K562 (cell line): ENCODE data around the gene HES6. TPM values are rescaled to one million over a fixed set of nuclear protein-coding genes. Genes with fewer than 3 reads are reported as not detected.

ENCODE experiments used
- ATAC-seq: fragments of 200-7000 bp; cut with Tn5 transposase; 3 replicates; pipeline ENCODE4 v1.9.1; 2020; ENCODE audit warnings: moderate library complexity
- BruUV-seq: library from RNA; stranded (reverse); fragments of 400-500 nt; replicated peaks from 2 replicates; lab custom pipeline; 2021; lab: Mats Ljungman, UMichigan
- CTCF ChIA-PET: fragments of 300-600 bp; formaldehyde crosslinking; extraction: SDS; loops from one replicate; lab custom pipeline; 2021; ENCODE audit warnings: low intra/inter-chr PET ratio; lab: Yijun Ruan, JAX
- POLR2A ChIA-PET: fragments of 300-600, 350-650 bp; sonication (Branson Sonifier 250); formaldehyde crosslinking; extraction: SDS; loops from one replicate; lab custom pipeline; 2021; ENCODE audit warnings: antibody characterized with exemption, inconsistent platforms; lab: Yijun Ruan, JAX
- DNase-seq, 4 experiments: peaks; one replicate each; pipeline versions ENCODE4 v3.0.0 to v3.0.0-alpha.2; 2011 to 2018; ENCODE audit warnings: low spot score in 3 of 4, mixed read lengths in 3 of 4; ENCODE audit errors: extremely low read depth in 1 of 4
- FAIRE-seq: peaks from 2 replicates; lab custom pipeline; 2011; peaks lifted over from hg19 to GRCh38; lab: Jason Lieb, UNC
- H2AFZ ChIP-seq: 2 replicates; pipeline ENCODE4 v1.6.0; 2011; ENCODE audit warnings: low read depth, low read length, control low read depth, inconsistent platforms
- H3K27ac ChIP-seq: fragments of 200-600 bp; 3 replicates; pipeline ENCODE4 v1.8.0; 2011; ENCODE audit warnings: low read depth, mild to moderate bottlenecking, control low read depth, inconsistent platforms, low read length, moderate library complexity, mixed read lengths; ENCODE audit errors: extremely low read depth
- H3K27me3 ChIP-seq, 2 experiments: fragments of 300-600 bp in 1 of 2; 2 replicates in 1 of 2; 3 replicates in 1 of 2; pipeline versions ENCODE4 v1.6.0 to v1.8.0; 2011; ENCODE audit warnings: inconsistent platforms in 2 of 2, low read length in 2 of 2, mild to moderate bottlenecking in 1 of 2, mixed read lengths in 1 of 2, moderate library complexity in 1 of 2; ENCODE audit not compliant: control insufficient read depth in 2 of 2, insufficient read depth in 2 of 2
- H3K36me3 ChIP-seq: fragments of 300-600 bp; 3 replicates; pipeline ENCODE4 v1.8.0; 2011; ENCODE audit warnings: mild to moderate bottlenecking, low read length, inconsistent platforms; ENCODE audit not compliant: control insufficient read depth, insufficient read depth
- H3K4me1 ChIP-seq, 2 experiments: fragments of 200-600 bp in 1 of 2; replicated peaks in 1 of 2; 2 replicates in 1 of 2; 3 replicates in 1 of 2; pipeline versions ENCODE4 v1.5.1 to v1.8.0; 2011; ENCODE audit warnings: inconsistent platforms in 2 of 2, low read length in 2 of 2, mild to moderate bottlenecking in 1 of 2, mixed read lengths in 1 of 2, moderate library complexity in 1 of 2; ENCODE audit not compliant: control insufficient read depth in 2 of 2, insufficient read depth in 2 of 2
- H3K4me2 ChIP-seq: 2 replicates; pipeline ENCODE4 v1.6.1; 2011; ENCODE audit warnings: low read length, control low read depth, inconsistent platforms, mixed read lengths; ENCODE audit not compliant: insufficient read depth
- H3K4me3 ChIP-seq: fragments of 200-600 bp; sonication (generic), shearing (Covaris generic); 2 replicates; pipeline ENCODE4 v1.5.1; 2016; ENCODE audit warnings: control low read depth, inconsistent platforms
- H3K79me2 ChIP-seq: fragments of 200-600 bp; 3 replicates; pipeline ENCODE4 v1.8.0; 2011; ENCODE audit warnings: low read length, inconsistent platforms; ENCODE audit not compliant: control insufficient read depth, insufficient read depth
- H3K9ac ChIP-seq, 2 experiments: 2 replicates each; pipeline versions ENCODE4 v1.6.0 to v1.6.1; 2011; ENCODE audit warnings: low read depth in 2 of 2, low read length in 2 of 2, control low read depth in 1 of 2, inconsistent platforms in 1 of 2, mild to moderate bottlenecking in 1 of 2, mixed read lengths in 1 of 2; ENCODE audit not compliant: insufficient read depth in 1 of 2
- H3K9me1 ChIP-seq: one replicate; pipeline ENCODE4 v1.6.0; 2011; ENCODE audit warnings: inconsistent platforms, mild to moderate bottlenecking, low read length, moderate library complexity; ENCODE audit not compliant: control insufficient read depth, insufficient read depth
- H3K9me3 ChIP-seq: replicated peaks from 2 replicates; pipeline ENCODE4 v1.5.1; 2011; ENCODE audit warnings: low read depth, low read length, inconsistent platforms; ENCODE audit not compliant: control insufficient read depth, insufficient read depth
- H4K20me1 ChIP-seq: replicated peaks from 2 replicates; pipeline ENCODE4 v1.6.1; 2011; ENCODE audit warnings: low read length, inconsistent platforms, mixed read lengths; ENCODE audit not compliant: control insufficient read depth, insufficient read depth
- ARID4B ChIP-seq: sonication (generic); formaldehyde crosslinking; IDR thresholded peaks from 2 replicates; pipeline ENCODE4 v1.8.0; 2022; ENCODE audit warnings: mild to moderate bottlenecking, missing genetic modification reagents
- BHLHE40 ChIP-seq: IDR thresholded peaks from 2 replicates; pipeline ENCODE4 v1.6.1; 2011; ENCODE audit warnings: low read length, improper control_type of control experiment
- ELF1 ChIP-seq: fragments of 200-800 bp; sonication (Bioruptor generic); IDR thresholded peaks from 2 replicates; pipeline ENCODE4 v1.6.1; 2016; ENCODE audit warnings: missing genetic modification characterization, missing compliant biosample characterization
- ESRRA ChIP-seq: fragments of 450-650 bp; IDR thresholded peaks from 2 replicates; pipeline ENCODE4 v1.6.1; 2014; ENCODE audit warnings: low read depth, mild to moderate bottlenecking, moderate library complexity, borderline replicate concordance
- PTBP1 ChIP-seq: fragments of 200-400 bp; formaldehyde crosslinking; IDR thresholded peaks from 2 replicates; pipeline ENCODE4 v1.6.1; 2017; ENCODE audit warnings: low read depth, low read length
- SMAD4 ChIP-seq: fragments of 250-450 bp; sonication (Bioruptor Pico); conservative IDR thresholded peaks from 2 replicates; pipeline ENCODE4 v1.8.0; 2021; ENCODE audit warnings: inconsistent platforms, mild to moderate bottlenecking, moderate library complexity
- SMC3 ChIP-seq: conservative IDR thresholded peaks from 2 replicates; pipeline ENCODE4 v1.6.1; 2011; ENCODE audit warnings: low read depth, low read length, improper control_type of control experiment; ENCODE audit not compliant: insufficient read depth
- TOE1 ChIP-seq, 2 experiments: fragments of 450-650 bp in 1 of 2; sonication (generic) in 1 of 2; formaldehyde crosslinking in 1 of 2; IDR thresholded peaks; 2 replicates each; pipeline versions ENCODE4 v1.7.1 to v1.8.0; 2016 to 2022; ENCODE audit warnings: borderline replicate concordance in 2 of 2, mild to moderate bottlenecking in 2 of 2, antibody characterized with exemption in 1 of 2, inconsistent platforms in 1 of 2, low read depth in 1 of 2, missing genetic modification reagents in 1 of 2, moderate library complexity in 1 of 2
- ZNF324 ChIP-seq: fragments of 250-450 bp; sonication (Bioruptor Pico); IDR thresholded peaks from 2 replicates; pipeline ENCODE4 v1.4.0; 2020; ENCODE audit warnings: mild to moderate bottlenecking
- WGBS: fragments of 100-300 bp; shearing (Covaris generic); methylation state at CpG from one replicate; pipeline ENCODE4 v1.1.6; 2016; ENCODE audit warnings: low coverage, mixed read lengths; ENCODE audit not compliant: insufficient coverage; ENCODE audit errors: missing lambda C conversion rate; 5-methylcytosine and 5-hydroxymethylcytosine counted together
- in situ Hi-C: fragments of 300-500 bp; cut with MboI; formaldehyde crosslinking; loops from 4 replicates; pipeline ENCODE4 v1.15.0; 2018; ENCODE audit warnings: inconsistent platforms, mixed read lengths
- intact Hi-C: fragments of 100-400 bp; cut with micrococcal nuclease; formaldehyde crosslinking; loops from 2 replicates; pipeline ENCODE4 v1.14.2; 2022
- polyA plus RNA-seq, 8 experiments: library from polyadenylated mRNA; depleted of rRNA in 4 of 8; stranded (reverse) in 5 of 8; unstranded in 3 of 8; fragments of >200 nt; fragmentation: Nextera tagmentation in 2 of 8; fragmentation: Illumina TruSeq in 1 of 8; extraction: Ambion mirVana in 2 of 8; extraction: Trizol in 1 of 8; gene quantifications; 2 replicates each; pipeline versions ENCODE4 v1.2.1 to v1.2.3, GENCODE V29; 2011 to 2014; ENCODE audit warnings: inconsistent platforms in 1 of 8, missing spikeins in 1 of 8
- total RNA-seq, 7 experiments: library from RNA; depleted of rRNA in 6 of 7; stranded (reverse); fragments of >200 nt in 6 of 7; fragmentation: Illumina TruSeq in 2 of 7; extraction: Trizol in 2 of 7; gene quantifications; 2 replicates each; pipeline versions ENCODE4 v1.2.1 to v1.2.3, GENCODE V29; 2011 to 2021; ENCODE audit warnings: low replicate concordance in 1 of 7
- TF ChIP-seq, protein P1 (sequence below): fragments of 250-450 bp; sonication (Bioruptor Pico); IDR thresholded peaks from 2 replicates; pipeline ENCODE4 v1.5.1; 2021; ENCODE audit warnings: mild to moderate bottlenecking
- TF ChIP-seq, protein P2 (sequence below): sonication (generic); formaldehyde crosslinking; IDR thresholded peaks from 2 replicates; pipeline ENCODE4 v1.4.0; 2020; ENCODE audit warnings: mild to moderate bottlenecking, missing genetic modification reagents

HES6 gene
- total and polyA plus RNA-seq, 9 of the 15 experiments (the other 6 are each of a cell fraction or from before 2014, with no cell fraction given), result 6.2 to 133 (median 29.2) TPM

DNA sequence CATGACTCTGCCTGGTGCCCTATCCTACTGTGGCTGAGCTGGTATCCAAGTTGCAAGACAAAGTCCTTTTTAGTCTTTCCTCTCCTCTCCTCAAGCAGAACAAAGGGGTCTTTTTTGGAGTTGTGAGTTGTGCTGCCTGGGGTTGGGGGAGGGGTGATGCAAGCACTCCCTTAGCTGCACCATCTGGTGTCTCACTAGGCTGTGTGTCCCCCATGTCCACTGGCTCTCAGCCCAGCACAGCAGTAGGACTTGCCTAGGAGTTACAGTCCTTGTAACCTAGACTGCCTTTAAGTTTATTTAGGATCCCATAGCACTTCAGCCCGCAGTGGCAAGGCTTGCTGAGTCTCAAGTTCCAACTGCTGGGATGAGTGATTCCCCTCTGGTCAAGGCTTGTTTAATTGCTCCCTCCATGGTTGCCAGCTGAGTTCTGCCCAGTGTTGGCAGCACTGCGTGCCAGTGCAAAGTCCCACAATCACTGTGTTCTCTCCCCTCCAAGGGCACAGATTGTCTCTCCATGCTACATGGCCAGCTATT lies 23.1 kb downstream of the HES6 start:
- Histone ChIP-seq H3K9me1 (no peaks in the 10 kb centered on the region), H3K4me3 (no peak overlapping the region), H3K9me3 (no peaks in the 10 kb centered on the region), H3K79me2 (no peaks in the 10 kb centered on the region), H4K20me1 (no peaks in the 10 kb centered on the region), H2AFZ (no peak overlapping the region), H3K4me2 (no peak overlapping the region), H3K27me3 (no peaks in the 10 kb centered on the region), H3K4me1 (peaks cover 0 to 6% of the 10 kb centered on the region in 2 experiments; a peak in 1 of 5 replicates), H3K36me3 (no peaks in the 10 kb centered on the region), H3K9ac (no peak overlapping the region), H3K27ac (no peak overlapping the region)
- FAIRE-seq, result no peak
- ChIA-PET POLR2A (interaction anchor here (0.7 kb wide), 1 partner anchor 9 kb away, joined by 3 read pairs; no protein-coding TSS in a partner anchor), CTCF (no interaction called here)
- in situ Hi-C loops (no loop called here), intact Hi-C loops (no loop called here)
- no peak for ATAC-seq
- BruUV-seq, result no TSS peak
- DNase-seq, result no peak
- WGBS, result 11% methylated on average over 2 of the region's 2 CpGs
- TF ChIP-seq SMAD4 (CRISPR knock-in tag) (no peak), BHLHE40 (no peak), SMC3 (no peak), ELF1 (tag) (no peak), TOE1 (IDR thresholded peaks at IDR 0.05; ENCODE audit: borderline replicate concordance) (no peak), TOE1 (CRISPR knock-in tag; IDR thresholded peaks at IDR 0.05; ENCODE audit: borderline replicate concordance, low read depth) (no peak), ARID4B (CRISPR knock-in tag) (no peak), ZNF324 (CRISPR knock-in tag) (no peak), ESRRA (no peak), PTBP1 (no peak)
- TF ChIP-seq, protein P1, sequence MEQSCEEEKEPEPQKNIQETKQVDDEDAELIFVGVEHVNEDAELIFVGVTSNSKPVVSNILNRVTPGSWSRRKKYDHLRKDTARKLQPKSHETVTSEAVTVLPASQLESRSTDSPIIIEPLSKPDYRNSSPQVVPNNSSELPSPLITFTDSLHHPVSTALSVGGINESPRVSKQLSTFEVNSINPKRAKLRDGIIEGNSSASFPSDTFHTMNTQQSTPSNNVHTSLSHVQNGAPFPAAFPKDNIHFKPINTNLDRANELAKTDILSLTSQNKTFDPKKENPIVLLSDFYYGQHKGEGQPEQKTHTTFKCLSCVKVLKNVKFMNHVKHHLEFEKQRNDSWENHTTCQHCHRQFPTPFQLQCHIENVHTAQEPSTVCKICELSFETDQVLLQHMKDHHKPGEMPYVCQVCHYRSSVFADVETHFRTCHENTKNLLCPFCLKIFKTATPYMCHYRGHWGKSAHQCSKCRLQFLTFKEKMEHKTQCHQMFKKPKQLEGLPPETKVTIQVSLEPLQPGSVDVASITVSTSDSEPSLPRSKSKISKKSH (CRISPR knock-in tag), result no peak
- TF ChIP-seq, protein P2, sequence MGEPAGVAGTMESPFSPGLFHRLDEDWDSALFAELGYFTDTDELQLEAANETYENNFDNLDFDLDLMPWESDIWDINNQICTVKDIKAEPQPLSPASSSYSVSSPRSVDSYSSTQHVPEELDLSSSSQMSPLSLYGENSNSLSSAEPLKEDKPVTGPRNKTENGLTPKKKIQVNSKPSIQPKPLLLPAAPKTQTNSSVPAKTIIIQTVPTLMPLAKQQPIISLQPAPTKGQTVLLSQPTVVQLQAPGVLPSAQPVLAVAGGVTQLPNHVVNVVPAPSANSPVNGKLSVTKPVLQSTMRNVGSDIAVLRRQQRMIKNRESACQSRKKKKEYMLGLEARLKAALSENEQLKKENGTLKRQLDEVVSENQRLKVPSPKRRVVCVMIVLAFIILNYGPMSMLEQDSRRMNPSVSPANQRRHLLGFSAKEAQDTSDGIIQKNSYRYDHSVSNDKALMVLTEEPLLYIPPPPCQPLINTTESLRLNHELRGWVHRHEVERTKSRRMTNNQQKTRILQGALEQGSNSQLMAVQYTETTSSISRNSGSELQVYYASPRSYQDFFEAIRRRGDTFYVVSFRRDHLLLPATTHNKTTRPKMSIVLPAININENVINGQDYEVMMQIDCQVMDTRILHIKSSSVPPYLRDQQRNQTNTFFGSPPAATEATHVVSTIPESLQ (CRISPR knock-in tag), result no peak
